ENCODE data around the gene FCHO1.

- TF ChIP-seq EZH2phosphoT487 (IDR thresholded peaks at IDR 0.05; ENCODE audit: borderline replicate concordance, low read depth, low read length), result no peak
- TF ChIP-seq CTCF (conservative IDR thresholded peaks at IDR 0.05; ENCODE audit: low read length), result no peak
Measured at GRCh38 chr19:17797424-17798201, 46.3 kb downstream of the FCHO1 start.

All from OCI-LY7 (cell line).